T follicular helper cell (primary cell): Measurements from ENCODE around the gene FGF10.

ENCODE experiments used
- DNase-seq: peaks from one replicate; pipeline ENCODE4 v3.0.0-alpha.2; 2020; ENCODE audit warnings: low read depth

Gene FGF10

DNA sequence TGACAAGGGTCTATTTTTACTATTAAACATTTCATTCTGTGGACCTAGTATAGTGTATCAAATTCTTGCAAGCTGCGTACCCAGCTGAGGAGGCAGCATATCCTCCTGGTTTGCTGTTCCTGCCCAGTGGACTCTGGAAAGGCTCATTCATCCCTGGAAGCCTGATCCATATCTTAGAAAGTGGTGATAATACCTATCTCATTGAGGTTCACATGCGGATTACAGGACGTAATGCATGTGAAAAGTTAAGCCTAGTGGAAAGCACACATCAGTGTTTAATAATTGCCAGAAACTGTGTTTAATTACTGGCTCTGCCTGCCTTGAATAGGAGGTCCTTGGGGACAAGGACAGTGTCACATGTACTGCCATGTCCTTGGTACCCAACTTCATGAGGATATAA is 132.0 kb downstream of the FGF10 start:
- no peak for DNase-seq
